ENCODE results near the gene ATG7.

Gene ATG7, protein sequence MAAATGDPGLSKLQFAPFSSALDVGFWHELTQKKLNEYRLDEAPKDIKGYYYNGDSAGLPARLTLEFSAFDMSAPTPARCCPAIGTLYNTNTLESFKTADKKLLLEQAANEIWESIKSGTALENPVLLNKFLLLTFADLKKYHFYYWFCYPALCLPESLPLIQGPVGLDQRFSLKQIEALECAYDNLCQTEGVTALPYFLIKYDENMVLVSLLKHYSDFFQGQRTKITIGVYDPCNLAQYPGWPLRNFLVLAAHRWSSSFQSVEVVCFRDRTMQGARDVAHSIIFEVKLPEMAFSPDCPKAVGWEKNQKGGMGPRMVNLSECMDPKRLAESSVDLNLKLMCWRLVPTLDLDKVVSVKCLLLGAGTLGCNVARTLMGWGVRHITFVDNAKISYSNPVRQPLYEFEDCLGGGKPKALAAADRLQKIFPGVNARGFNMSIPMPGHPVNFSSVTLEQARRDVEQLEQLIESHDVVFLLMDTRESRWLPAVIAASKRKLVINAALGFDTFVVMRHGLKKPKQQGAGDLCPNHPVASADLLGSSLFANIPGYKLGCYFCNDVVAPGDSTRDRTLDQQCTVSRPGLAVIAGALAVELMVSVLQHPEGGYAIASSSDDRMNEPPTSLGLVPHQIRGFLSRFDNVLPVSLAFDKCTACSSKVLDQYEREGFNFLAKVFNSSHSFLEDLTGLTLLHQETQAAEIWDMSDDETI

DNA sequence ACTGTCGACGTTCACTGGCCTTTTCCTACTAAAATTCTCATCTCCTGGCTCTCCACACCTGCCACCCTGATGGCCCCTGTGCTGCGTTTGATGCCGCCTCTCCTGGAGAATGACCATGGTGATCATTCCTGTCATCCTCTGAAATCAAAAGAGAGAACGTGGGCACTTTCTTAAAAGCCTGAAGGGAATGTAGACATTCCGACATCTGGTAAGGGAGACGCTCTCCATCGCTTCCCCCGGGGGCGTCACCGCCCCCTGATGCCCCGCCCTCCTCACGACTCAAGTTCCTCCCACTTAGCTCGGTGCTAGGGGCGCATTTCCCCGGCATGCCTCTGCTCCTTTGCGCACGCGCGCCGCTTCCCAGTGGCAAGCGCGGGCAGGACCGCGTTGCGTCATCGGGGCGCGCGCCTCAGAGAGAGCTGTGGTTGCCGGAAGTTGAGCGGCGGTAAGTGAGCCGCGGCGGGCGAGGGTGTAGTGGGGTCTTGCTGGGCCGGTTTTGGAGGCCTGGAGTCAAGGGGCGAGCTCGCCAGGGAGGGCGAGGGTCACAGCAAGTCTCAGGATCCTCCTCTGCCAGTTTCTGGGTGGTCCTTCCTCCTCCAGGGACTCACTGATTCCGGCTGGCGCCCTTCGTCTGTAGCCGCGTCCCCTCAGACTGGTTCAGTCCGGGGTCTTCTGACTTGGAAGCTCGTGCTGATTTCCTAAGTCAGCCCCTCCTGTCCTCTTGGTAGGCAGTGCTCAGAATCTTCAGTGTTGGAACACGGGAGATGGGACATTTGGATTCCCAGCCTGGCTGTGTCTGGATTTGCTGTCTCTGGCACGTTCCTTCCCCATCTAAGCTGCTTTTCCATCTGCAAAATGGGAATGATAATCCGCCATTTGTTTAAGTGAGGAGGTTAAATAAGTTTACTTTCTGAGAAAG, at the start of gene ATG7:
Gene ATG7, plus strand, starts transcription at position 412 of the 919 bp plus-strand sequence. CDS start 26,299 bp downstream, outside the sequence.
- peak; percentile 97 for DNase-seq (ENCODE audit: low spot score)

DNA sequence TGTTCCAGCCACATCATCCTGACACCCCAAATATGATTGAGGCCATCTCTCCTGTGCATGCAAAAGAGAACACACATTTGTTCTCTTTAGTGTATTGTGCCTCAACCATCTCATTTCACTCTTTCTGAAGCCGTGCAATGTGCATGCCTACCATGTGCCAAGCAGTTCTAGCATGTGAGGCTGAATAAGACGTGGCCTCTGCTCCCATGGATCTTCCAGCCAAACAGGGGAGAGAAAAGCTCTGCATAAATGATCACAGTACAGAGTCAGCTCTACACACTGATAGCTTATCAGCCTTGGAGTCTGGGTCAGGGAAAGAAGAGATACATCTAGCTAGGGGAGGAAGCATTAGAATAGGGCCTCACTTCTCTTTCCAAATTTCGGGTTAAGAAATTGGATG, 48.2 kb upstream of the ATG7 start:
- no peak for DNase-seq (ENCODE audit: low spot score)

DNA sequence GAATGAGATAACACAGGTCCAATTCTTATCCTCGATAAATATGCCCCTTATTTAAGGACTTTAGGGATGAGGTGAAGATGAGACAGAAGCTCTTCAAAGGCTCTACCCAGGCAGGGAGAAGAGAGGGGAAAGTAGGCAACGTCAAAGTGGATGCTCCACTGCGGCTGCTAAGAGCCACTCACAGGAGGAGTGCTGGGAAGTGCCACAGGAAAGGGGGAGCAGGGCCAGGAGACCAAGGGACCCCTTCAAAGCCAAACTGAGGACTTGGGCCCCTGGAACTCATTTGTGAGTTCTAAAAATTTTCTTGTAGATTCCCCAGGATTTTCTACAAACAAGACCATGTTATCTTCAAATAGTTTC, 47.3 kb upstream of the ATG7 start:
- DNase-seq (ENCODE audit: low spot score), result no peak

DNA sequence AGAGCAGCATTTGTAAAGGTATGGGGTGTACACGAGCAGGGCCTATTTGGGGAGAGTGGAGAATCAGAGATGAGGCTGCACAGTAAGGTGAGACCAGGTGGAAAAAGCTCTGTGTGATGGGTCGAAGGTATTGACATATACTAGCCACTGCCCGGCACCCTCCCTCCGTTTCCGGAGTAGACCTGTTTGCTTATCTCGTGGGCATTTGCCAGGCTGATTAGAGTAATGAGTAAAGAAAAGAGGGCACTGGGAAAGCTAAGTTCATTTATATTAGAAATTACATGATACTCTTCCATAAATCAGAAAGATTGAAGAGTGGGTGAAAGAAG, 46.2 kb upstream of the ATG7 start:
- no peak for DNase-seq (ENCODE audit: low spot score)

DNA sequence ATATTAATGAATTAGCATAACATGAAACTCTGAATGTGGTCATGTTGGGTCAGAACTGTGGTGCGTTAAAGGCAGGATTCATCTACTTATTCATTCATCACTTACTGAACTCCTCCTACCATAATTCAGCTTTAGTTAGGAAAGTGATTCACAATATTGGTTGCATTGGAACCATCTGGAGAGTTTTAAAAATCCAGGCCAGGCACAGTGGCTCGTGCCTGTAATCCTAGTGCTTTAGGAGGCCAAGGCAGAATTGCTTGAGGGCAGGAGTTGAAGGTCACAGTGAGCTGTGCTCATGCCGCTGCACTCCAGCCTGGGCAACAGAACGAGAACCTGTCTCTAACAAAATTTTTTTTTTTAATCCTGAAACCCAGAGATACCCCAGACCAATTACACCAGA, 44.2 kb upstream of the ATG7 start:
- DNase-seq (ENCODE audit: low spot score), result no peak

DNA sequence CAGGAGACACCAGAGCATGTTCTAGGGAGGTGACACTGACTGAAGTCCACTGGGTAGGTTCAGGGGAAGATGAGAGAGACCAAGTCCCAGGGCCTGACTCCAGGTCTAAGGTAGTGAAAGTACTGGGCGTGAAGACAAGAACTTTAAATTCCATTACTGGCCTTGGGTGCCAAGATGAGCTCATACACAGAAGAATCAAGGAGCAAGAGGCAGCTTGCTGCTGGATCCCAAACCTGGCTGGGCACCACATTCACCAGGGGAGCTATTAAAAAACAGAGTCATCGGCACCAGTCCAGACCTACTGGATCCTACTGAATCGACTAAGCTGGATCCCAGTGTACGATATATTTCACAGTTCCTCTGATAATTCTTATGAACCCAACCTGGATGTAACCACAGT, 42.1 kb upstream of the ATG7 start:
- no peak for DNase-seq (ENCODE audit: low spot score)

DNA sequence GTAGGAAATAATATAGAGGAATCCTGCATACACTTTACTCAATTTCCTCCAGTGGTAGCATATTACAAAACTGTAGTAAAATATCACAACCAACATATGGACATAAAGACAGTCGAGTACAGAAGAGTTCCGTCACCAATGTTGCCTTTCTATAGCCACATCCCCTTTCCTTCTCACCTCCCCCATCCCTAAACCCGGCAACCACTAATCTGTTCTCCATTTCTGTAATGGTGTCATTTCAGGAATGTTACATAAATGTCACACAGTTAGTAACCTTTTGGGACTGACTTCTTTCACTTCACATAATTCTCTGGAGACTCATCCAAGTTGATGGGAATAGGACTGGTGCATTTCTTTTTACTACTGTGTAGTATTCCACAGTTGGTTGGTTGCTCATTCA, 41.4 kb upstream of the ATG7 start:
- no peak for DNase-seq (ENCODE audit: low spot score)

DNA sequence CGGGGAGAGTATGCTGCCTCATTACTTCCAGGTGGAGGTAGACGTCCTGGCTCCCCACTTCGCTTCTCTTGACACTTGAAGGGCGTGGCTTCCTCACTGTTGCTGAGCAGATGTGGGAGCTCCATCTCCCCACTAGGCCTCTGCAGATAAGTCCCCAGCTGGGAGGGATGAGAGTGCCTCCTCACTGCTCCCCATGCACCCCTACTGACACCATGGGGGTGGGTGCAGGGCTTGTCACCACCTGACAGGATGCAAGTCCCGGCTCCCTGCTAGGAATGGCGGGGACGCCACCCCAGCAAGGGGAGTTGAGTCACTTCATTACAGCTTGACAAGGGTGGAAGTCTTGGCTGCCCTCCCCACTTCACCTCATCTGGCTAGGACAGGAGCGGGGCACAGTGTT, 36.8 kb upstream of the ATG7 start:
- no peak for DNase-seq (ENCODE audit: low spot score)

DNA sequence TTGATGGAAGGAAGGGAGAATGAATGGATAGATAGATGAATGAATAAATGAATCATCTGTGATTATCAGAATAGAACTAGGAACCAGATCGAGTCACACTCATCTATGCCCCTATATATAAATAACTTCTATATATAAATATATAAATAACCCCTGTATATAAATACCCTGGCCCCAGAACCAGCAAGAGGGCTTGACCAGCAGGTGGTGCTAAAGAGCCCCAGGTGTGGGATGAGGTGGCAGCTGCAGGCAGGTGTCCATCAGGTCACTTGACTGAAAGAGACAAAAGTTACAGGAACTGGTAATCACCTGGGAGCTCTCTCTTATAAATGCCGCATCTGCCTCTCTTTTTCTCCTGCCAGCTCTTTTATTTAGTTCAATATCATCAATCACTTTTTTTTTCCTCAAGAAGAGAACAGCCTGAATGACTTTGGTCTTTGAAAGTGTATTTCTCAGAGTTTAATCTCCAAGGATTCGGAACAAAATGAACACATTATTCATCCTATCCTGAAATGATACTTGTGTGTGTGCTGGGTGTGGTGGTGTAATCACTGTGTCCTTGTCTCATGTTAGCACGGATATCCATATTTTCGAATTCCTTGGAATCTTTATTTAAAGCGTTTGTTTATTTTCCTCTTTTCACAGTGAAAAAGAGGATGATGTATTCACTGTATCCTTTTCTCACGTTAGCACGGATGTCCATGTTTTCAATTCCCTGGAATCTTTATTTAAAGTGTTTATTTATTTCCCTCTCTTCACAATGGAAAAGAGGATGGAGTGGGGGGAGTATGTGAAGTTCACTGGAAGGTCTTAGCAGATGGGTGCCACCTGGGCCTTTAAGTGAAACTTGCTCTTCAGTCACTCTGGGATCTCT, 35.4 kb upstream of the ATG7 start:
- DNase-seq (ENCODE audit: low spot score), result peak; percentile 71

DNA sequence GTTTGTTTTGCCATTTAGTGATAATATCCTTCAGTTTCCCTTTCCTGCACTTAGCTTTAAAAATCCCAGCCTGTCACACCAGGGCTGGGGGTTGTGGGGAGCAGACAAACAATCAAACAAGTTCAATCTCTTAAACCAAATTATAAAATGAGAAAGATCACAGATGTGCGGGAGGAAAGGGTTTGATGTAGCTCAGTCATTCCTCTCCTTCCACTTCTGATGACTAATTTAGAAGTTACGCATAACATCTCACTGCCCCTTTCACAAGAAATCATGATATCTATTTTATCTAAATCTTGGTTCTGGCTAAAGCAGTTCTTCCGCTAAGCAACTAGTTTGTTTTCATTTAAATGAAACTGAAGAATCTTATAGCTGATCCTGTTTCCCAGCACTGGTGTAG, 34.1 kb upstream of the ATG7 start:
- no peak for DNase-seq (ENCODE audit: low spot score)

DNA sequence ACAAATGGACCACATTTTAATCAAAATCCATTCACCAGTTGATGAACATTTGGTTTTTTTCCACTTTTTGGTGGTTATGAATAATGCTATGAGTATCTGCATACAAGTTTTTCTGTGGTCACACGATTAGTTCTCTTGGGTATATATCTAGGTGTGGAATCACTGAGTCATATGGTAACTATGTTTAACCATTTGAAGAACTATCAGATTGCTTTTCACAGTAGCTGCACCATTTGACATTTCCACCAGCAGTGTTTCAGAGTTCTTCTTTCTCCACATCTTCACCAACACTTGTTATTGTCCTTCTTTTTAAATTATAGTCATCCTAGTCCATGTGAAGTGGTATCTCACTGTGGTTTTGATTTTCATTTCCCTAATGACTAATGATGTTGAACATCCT, 33.3 kb upstream of the ATG7 start:
- no peak for DNase-seq (ENCODE audit: low spot score)

DNA sequence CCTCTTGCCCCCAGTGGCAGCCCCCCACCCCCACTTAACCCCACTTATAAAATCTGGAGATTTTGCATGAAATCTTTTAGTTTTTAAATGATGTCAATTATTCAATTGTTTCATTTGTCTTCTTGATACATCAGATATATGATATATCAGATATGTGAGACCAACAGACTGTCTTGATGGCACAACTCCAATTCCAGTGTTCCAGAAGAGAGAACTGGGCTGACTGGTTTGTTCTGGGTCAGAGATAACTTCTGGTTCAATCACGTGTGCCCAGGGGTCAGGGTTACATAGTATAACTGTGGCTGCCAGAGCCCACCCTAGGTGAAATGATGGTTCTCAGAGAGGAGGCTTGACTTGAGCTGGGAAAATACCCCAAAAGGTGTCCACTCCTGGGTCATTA, 32.4 kb upstream of the ATG7 start:
- no peak for DNase-seq (ENCODE audit: low spot score)

DNA sequence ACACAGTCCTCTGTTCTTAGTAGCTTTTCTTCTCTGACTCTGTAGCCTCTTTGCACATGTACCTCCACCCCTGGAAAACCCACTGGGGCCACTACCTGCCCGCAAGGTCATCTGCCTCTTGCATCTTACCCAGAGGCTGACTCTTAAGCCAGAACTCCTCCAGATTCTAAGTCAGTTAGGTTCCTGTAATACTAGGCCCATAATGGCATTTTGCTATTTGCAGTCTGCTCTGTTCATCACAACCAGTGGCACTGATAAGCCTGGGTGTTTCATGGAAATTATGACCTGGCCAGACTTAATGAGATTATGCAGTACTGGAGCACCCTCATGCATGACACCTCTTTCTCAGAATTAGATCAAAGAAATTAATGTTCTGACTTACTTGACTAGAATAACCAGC, 31.7 kb upstream of the ATG7 start:
- DNase-seq (ENCODE audit: low spot score), result no peak

DNA sequence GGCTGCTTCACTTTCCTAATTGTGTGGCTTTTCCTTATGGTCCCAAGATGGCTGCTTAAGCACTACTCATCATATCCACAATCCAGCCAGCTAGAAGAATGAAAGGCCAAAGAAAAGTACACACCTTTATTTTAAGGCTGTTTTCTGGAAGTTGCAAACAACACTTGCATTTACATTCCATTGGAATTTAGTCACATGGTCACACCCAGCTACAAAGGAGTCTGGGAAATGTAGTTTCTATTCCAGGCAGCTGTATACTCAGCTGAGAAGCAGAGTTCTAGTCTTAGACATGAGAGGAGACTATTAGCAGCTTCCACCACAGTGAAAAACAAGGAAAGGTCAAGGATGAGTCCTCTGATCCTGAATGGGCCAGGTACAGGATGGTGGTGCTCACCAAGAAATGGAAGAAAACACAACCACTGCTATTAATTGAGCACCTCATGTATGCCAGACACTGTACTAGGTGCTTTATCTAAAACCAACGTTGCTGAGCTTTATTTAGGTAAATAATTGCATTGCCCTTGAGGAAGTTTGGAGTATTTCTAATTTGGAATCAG, 28.0 kb upstream of the ATG7 start:
- no peak for DNase-seq (ENCODE audit: low spot score)

DNA sequence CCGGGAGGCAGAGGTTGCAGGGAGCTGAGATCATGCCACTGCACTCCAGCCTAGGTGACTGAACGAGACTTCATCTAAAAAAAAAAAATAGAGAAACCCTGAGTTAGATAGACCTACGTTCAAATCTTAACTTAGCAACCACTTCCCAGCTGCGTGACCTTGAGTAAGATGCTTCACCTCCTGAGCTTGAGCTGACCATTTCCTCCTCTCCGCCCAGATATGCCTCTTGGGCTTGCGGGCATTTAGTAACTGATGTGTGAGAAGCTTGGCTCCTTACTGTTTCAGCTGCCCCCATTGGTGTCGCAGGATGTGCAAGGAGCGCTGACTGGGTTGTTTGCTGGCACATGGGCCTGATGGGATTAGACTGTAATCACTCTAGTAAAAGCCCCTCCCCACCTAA, 26.9 kb upstream of the ATG7 start:
- no peak for DNase-seq (ENCODE audit: low spot score)

DNA sequence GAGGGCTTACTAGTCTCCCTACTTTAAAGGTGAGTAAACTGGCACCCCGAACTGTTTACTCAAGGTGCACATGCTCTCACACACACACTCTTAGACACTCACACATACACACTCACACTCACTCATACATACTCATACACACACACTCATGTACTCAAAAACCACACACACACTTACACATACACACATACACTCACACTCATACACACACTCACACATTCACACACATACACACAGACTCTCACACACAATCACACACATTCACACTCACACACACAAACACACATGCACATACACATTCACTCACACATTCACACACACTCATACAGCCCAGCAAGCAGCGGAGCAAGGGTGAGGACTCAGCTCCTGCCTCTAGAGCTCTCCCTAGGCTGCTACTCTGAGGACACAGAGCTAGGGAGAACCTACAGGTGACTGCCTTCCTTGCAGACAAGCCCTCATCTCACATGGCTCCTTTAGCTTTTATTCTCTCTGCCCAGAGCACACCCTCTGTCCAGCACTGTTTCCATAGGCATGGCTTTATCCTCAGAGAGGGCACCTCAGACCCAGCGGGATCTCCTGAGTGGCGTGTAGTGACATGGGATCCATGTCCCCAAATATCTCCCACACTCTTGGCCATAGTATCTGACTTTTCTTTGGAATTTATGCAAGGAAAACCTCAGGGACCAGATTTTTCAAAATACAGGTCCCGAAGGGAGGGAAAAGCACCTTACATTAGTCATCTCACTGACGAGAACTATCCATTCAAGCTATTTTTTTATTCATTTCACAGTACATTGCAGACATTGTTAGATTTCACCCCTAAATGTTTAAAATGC, 26.2 kb upstream of the ATG7 start:
- no peak for DNase-seq (ENCODE audit: low spot score)

DNA sequence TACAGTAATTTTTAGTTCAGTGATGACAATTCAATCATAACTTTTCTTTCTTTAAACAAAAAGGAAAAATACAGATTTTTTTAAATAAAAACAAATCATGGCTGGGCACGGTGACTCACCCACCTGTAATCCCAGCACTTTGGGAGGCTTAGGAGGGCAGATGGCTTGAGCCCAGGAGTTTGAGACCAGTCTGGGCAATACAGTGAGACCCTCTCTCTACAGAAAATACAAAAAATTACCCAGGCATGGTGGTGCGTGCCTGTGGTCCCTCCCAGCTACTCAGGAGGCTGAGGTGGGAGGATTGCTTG, 25.6 kb upstream of the ATG7 start:
- no peak for DNase-seq (ENCODE audit: low spot score)

DNA sequence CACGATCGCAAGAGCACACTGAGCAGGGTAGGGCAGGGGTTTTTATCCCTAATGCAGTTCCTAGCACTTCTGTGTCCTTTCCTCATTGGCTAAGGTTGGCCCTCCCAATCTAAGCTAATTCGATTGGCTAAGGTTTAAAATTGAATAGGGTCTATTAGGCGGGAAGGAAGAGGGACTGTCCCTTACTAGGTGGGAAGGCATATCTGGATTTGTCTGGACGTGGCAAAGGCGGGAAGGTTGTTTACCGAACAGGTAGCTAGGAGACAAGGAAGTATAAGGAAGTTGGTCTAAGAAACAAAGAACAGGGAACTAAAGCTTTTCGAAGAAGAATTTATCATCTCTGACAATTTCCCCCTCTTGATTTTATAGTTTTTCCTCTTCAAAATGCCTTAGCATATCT, 24.8 kb upstream of the ATG7 start:
- DNase-seq (ENCODE audit: low spot score), result no peak

DNA sequence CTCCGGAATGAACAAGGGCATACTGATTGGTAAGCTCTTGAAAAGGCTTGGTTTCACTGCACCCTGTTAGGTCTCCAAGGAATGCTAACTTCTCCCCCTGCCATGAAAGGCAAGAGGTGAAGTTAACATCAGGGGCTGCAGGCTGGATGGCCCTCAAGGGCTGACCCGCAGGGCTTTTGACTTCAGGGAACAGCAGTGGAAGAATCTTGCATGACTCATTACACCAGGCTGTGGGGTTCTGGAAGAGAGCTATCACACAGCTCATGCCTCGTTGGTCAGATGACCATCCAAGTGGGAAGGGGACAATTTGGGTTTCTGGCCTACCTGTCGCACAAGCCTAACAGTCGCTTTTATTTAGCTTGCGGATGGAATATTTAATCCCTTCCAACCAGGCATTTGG, 23.6 kb upstream of the ATG7 start:
- no peak for DNase-seq (ENCODE audit: low spot score)

DNA sequence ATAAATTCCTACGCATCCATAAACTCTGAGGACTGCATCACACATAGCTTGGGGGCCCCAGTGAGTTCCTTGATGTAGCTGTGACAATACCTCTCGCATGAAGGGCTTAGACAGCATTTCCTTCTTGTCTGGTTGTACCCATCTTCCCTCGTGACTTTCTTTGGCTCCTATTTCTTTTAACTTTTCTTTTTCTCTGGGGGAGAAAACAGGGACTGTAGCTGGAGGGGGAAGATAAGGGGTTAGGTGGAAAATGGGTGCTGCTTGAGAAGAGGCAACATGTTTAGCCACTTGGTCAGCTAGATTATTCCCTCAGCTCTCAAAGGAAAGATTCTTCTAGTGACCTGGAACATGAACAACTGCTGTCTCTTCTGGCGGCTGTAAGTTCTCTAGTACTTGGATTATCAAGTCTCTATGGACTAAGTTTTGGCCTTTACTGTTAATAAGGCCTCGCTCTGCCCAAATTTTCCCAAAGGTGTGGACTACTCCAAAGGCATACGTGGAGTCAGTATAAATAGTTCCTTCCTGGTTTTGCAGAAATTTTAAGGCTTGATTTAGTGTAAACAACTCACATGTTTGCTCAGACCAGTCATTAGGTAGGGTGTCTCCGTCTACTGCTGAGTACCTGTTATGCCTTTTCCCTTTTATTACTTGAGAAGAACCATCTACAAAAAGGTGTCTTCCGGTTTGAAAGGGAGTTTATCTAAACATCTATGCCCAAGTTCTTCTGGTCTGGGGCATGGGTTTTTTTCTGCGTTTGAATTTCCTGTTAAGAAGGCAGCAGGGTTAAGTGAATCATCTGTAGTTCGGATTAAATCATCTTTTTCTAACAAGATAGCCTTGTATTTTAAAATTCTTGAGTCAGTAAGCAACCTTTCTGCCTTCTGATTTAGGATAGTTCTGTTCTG, 21.0 kb upstream of the ATG7 start:
- DNase-seq (ENCODE audit: low spot score), result peak; percentile 27

Data from CD4-positive, alpha-beta T cell treated with Interleukin-6 at 100 ng/mL for 8 hours (primary cell).